Stomach (tissue), 9 donors: ENCODE results near the gene TMEM120A. TPM values are rescaled to one million over a fixed set of nuclear protein-coding genes. Genes with fewer than 3 reads are reported as not detected.

Source experiments
- DNase-seq, 2 donors: peaks; one replicate each; pipeline versions ENCODE4 v3.0.0 to v3.0.0-alpha.2; 2013 to 2019
- H3K27ac ChIP-seq, 5 donors: fragments of 200-600 bp in 4 of 5; sonication (generic) in 4 of 5; one replicate each; pipeline ENCODE4 v1.5.1; 2013 to 2019; ENCODE audit warnings: mild to moderate bottlenecking in 1 of 5, moderate library complexity in 1 of 5
- H3K27me3 ChIP-seq, 3 donors: fragments of 200-600 bp; sonication (generic); one replicate each; pipeline ENCODE4 v1.5.1; 2017 to 2019; ENCODE audit warnings: mixed run types in 1 of 3
- H3K36me3 ChIP-seq, 4 donors: fragments of 200-600 bp; sonication (generic); 1 replicate in 3 of 4; 2 replicates in 1 of 4; pipeline ENCODE4 v1.5.1; 2016 to 2019
- H3K4me1 ChIP-seq, 4 donors: fragments of 200-600 bp; sonication (generic); one replicate each; pipeline ENCODE4 v1.5.1; 2016 to 2019
- H3K4me3 ChIP-seq, 4 donors: fragments of 200-600 bp; sonication (generic) in 3 of 4; one replicate each; pipeline ENCODE4 v1.5.1; 2016 to 2019; ENCODE audit warnings: mild to moderate bottlenecking in 1 of 4
- H3K9me3 ChIP-seq, 4 donors: fragments of 200-600 bp; sonication (generic); one replicate each; pipeline ENCODE4 v1.5.1; 2016 to 2019
- CTCF ChIP-seq, 7 experiments: fragments of 450-650 bp in 4 of 7; fragments of 200-600 bp in 3 of 7; sonication (generic) in 3 of 7; IDR thresholded peaks; one replicate each; pipeline ENCODE4 v1.5.1; 2016 to 2019; ENCODE audit warnings: antibody characterized with exemption in 7 of 7, control low read depth in 2 of 7, mild to moderate bottlenecking in 1 of 7
- EP300 ChIP-seq: sonication (generic); formaldehyde crosslinking; IDR thresholded peaks from one replicate; pipeline ENCODE4 v1.6.1; 2017; ENCODE audit warnings: antibody characterized with exemption
- POLR2A ChIP-seq, 4 donors: fragments of 450-650 bp; IDR thresholded peaks; one replicate each; pipeline ENCODE4 v1.6.1; 2016; ENCODE audit warnings: antibody characterized with exemption in 4 of 4, control low read depth in 2 of 4, mild to moderate bottlenecking in 1 of 4, moderate library complexity in 1 of 4
- POLR2AphosphoS5 ChIP-seq, 3 donors: sonication (generic); formaldehyde crosslinking; IDR thresholded peaks; one replicate each; pipeline ENCODE4 v1.6.1; 2016; ENCODE audit warnings: antibody characterized with exemption in 3 of 3
- WGBS, 5 donors: extraction: QIAGEN DNeasy Blood & Tissue Kit in 3 of 5; methylation state at CpG; one replicate each; pipeline versions ENCODE4 v1.1.5 to v1.1.7; 2013 to 2018; 5-methylcytosine and 5-hydroxymethylcytosine counted together
- intact Hi-C: fragments of 100-400 bp; cut with DNase I; formaldehyde crosslinking; loops from one replicate; pipeline ENCODE4 v1.15.1; 2023; ENCODE audit warnings: low total_unique reads
- polyA plus RNA-seq, 3 donors: library from polyadenylated mRNA; stranded (reverse); fragments of 200-250 nt; gene quantifications; one replicate each; pipeline ENCODE4 v1.2.3, GENCODE V29; 2013
- total RNA-seq, 5 donors: library from RNA; depleted of rRNA; stranded (reverse); fragments of >200 nt; gene quantifications; one replicate each; pipeline versions ENCODE4 v1.1.0 to v1.2.3, GENCODE V29; 2014 to 2016
- donor health status: healthy with polysubstance abuse.
- donor health status: Bipolar disorder and iron deficiency.
- donor health status: healthy.

The TMEM120A gene
- total and polyA plus RNA-seq, 8 donors: 4.1 to 78.6 (median 43.1) TPM

DNA sequence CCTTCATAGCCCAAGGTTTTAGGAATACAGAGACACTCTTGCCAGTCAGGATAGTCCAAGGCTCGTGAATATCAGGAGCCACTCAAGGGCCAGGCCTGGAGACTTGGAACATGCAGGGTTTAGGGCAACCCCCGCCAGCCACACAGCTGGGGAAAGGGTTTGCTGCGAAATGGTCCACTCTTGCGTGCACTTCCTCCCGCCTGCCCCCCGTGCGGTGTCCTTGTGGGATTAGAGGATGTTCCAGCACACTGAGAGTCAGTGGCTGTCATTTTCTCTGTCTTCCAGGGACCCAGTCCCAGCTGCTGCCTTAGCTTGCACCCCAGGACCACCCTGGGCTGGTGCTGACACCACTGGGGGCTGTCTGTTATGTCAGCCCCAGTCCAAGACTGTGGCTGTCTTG lies 41.0 kb downstream of the TMEM120A start:
- Histone ChIP-seq H3K4me1 (peaks cover 24 to 59% (median 38%) of the 10 kb centered on the region in 4 donors), H3K27me3 (no peaks in the 10 kb centered on the region), H3K4me3 (no peak overlapping the region), H3K27ac (peak overlapping the region in 2 of 5 donors; percentile 6 to 72), H3K36me3 (peaks cover 17 to 52% (median 50%) of the 10 kb centered on the region in 4 donors), H3K9me3 (no peaks in the 10 kb centered on the region)
- intact Hi-C loops: no loop called here
- DNase-seq: no peak
- 90 to 97% (median 94%) methylated on average over 7 of the region's 7 CpGs for WGBS, 5 donors
- no peak for TF ChIP-seq POLR2AphosphoS5 (IDR thresholded peaks at IDR 0.05)
- TF ChIP-seq POLR2A (IDR thresholded peaks at IDR 0.05): no peak
- TF ChIP-seq CTCF (IDR thresholded peaks at IDR 0.05): no peak
- TF ChIP-seq EP300: no peak

- no peaks in the 10 kb centered on the region for H3K27me3 ChIP-seq
- no peak overlapping the region for H3K4me3 ChIP-seq
- H3K9me3 ChIP-seq: no peaks in the 10 kb centered on the region
- WGBS, 5 donors: 63 to 79% (median 73%) methylated on average over 5 of the region's 5 CpGs
- peak overlapping the region in 3 of 5 donors; percentile 44 to 72 (median 58) for H3K27ac ChIP-seq
- peaks cover 10 to 38% (median 33%) of the 10 kb centered on the region in 4 donors for H3K36me3 ChIP-seq
- H3K4me1 ChIP-seq: peaks cover 27 to 61% (median 40%) of the 10 kb centered on the region in 4 donors
- intact Hi-C loops: no loop called here
- DNase-seq: no peak
- no peak for TF ChIP-seq EP300
- peak in 2 of 3 donors; percentile 29 to 60 for TF ChIP-seq POLR2AphosphoS5 (IDR thresholded peaks at IDR 0.05)
Observed at GRCh38 chr7:75951506-75951905, 42.9 kb downstream of the TMEM120A start.

GRCh38 chr7:75950111-75950681 lies 44.2 kb downstream of the TMEM120A start:
- 82 to 85% (median 82%) methylated on average over 15 of the region's 15 CpGs for WGBS, 5 donors
- no peak overlapping the region for H3K4me3 ChIP-seq
- no peak for DNase-seq
- peak overlapping the region; percentile 25 to 72 (median 44) for H3K27ac ChIP-seq
- H3K4me1 ChIP-seq: peaks cover 33 to 66% (median 41%) of the 10 kb centered on the region in 4 donors
- H3K9me3 ChIP-seq: no peaks in the 10 kb centered on the region
- H3K36me3 ChIP-seq: peaks cover 5 to 25% (median 19%) of the 10 kb centered on the region in 4 donors
- intact Hi-C loops: no loop called here
- TF ChIP-seq POLR2A (IDR thresholded peaks at IDR 0.05) (no peak), CTCF (IDR thresholded peaks at IDR 0.05) (no peak), POLR2AphosphoS5 (IDR thresholded peaks at IDR 0.05) (no peak), EP300 (no peak)
- H3K27me3 ChIP-seq: no peaks in the 10 kb centered on the region

GRCh38 chr7:75948179-75948578 lies 46.2 kb downstream of the TMEM120A start:
- WGBS, 5 donors: 39 to 74% (median 55%) methylated on average over 9 of the region's 9 CpGs
- Histone ChIP-seq H3K9me3 (no peaks in the 10 kb centered on the region), H3K4me3 (no peak overlapping the region), H3K27ac (peak overlapping the region in 3 of 5 donors; percentile 15 to 49 (median 37)), H3K4me1 (peaks cover 34 to 86% (median 50%) of the 10 kb centered on the region in 4 donors), H3K36me3 (peaks cover 0 to 8% (median 0%) of the 10 kb centered on the region in 4 donors), H3K27me3 (no peaks in the 10 kb centered on the region)
- intact Hi-C loops: no loop called here
- DNase-seq: no peak
- TF ChIP-seq POLR2AphosphoS5 (IDR thresholded peaks at IDR 0.05) (no peak), EP300 (no peak), CTCF (IDR thresholded peaks at IDR 0.05) (no peak), POLR2A (IDR thresholded peaks at IDR 0.05) (no peak)
